IMR-90 (cell line): ENCODE results near the gene METTL23.

Source experiments
- CHD1 ChIP-seq: IDR thresholded peaks from 2 replicates; pipeline ENCODE4 v1.6.1; 2012; ENCODE audit warnings: low read depth, low read length, improper control_type of control experiment
- CTCF ChIP-seq: conservative IDR thresholded peaks from 2 replicates; pipeline ENCODE4 v1.5.1; 2012; ENCODE audit warnings: mild to moderate bottlenecking, low read depth, low read length, improper control_type of control experiment
- MAZ ChIP-seq: IDR thresholded peaks from 2 replicates; pipeline ENCODE4 v1.6.1; 2012; ENCODE audit warnings: low read depth, mild to moderate bottlenecking, low read length, improper control_type of control experiment, moderate library complexity, borderline replicate concordance
- POLR2A ChIP-seq: IDR thresholded peaks from 2 replicates; pipeline ENCODE4 v1.6.1; 2012; ENCODE audit warnings: mild to moderate bottlenecking, low read depth, low read length
- RCOR1 ChIP-seq: IDR thresholded peaks from 2 replicates; pipeline ENCODE4 v1.6.1; 2012; ENCODE audit warnings: mild to moderate bottlenecking, low read length, improper control_type of control experiment; ENCODE audit not compliant: insufficient replicate concordance

GRCh38 chr17:76734080-76734840 is 7.6 kb downstream of the METTL23 start:
- TF ChIP-seq CTCF (no peak), MAZ (no peak), RCOR1 (no peak), POLR2A (no peak), CHD1 (no peak)
